SU-DHL-6 (cell line): Measurements from ENCODE around the gene COG7.

Experiments used
- H2AFZ ChIP-seq: fragments of 200-600 bp; sonication (generic); 2 replicates; pipeline ENCODE4 v1.6.1; 2014; ENCODE audit warnings: low read depth, mild to moderate bottlenecking, moderate library complexity, mixed read lengths, antibody characterized with exemption, low read length; ENCODE audit not compliant: severe bottlenecking
- H3F3A ChIP-seq: fragments of 200-600 bp; shearing (Covaris generic); 2 replicates; pipeline ENCODE4 v1.6.0; 2016; ENCODE audit warnings: antibody characterized with exemption, mild to moderate bottlenecking; ENCODE audit not compliant: insufficient read depth
- H3K27ac ChIP-seq: fragments of 200-600 bp; sonication (generic); 2 replicates; pipeline ENCODE4 v1.5.1; 2016; ENCODE audit warnings: low read depth, mild to moderate bottlenecking, low read length, moderate library complexity, mixed read lengths
- H3K27me3 ChIP-seq: fragments of 200-600 bp; sonication (generic), shearing (Covaris generic); 2 replicates; pipeline ENCODE4 v1.6.0; 2014; ENCODE audit warnings: mild to moderate bottlenecking, low read length
- H3K36me3 ChIP-seq: fragments of 200-600 bp; sonication (generic); 2 replicates; pipeline ENCODE4 v1.6.1; 2014; ENCODE audit warnings: mild to moderate bottlenecking, low read length, mixed read lengths
- H3K4me2 ChIP-seq: fragments of 300-600, 200-600 bp; shearing (Covaris generic), sonication (generic); 2 replicates; pipeline ENCODE4 v1.6.0; 2014; ENCODE audit warnings: low read length, low read depth, mild to moderate bottlenecking; ENCODE audit not compliant: poor library complexity, severe bottlenecking
- H3K4me3 ChIP-seq: fragments of 200-600 bp; sonication (generic); 2 replicates; pipeline ENCODE4 v1.5.1; 2014; ENCODE audit warnings: antibody characterized with exemption, low read length, mild to moderate bottlenecking, mixed read lengths; ENCODE audit not compliant: insufficient read depth, poor library complexity, severe bottlenecking
- H3K79me2 ChIP-seq: fragments of 200-600 bp; sonication (generic); 2 replicates; pipeline ENCODE4 v1.6.1; 2014; ENCODE audit warnings: mild to moderate bottlenecking, low read length, moderate library complexity; ENCODE audit not compliant: insufficient read depth
- H3K9ac ChIP-seq: fragments of 200-600 bp; sonication (generic); 2 replicates; pipeline ENCODE4 v1.7.0; 2014; ENCODE audit warnings: mild to moderate bottlenecking, low read length
- H3K9me2 ChIP-seq: fragments of 200-600 bp; sonication (generic); replicated peaks from 2 replicates; pipeline ENCODE4 v1.6.1; 2014; ENCODE audit warnings: low read length; ENCODE audit not compliant: insufficient read depth
- H3K9me3 ChIP-seq: fragments of 200-600 bp; sonication (generic); 2 replicates; pipeline ENCODE4 v1.6.1; 2014; ENCODE audit warnings: low read length, mixed read lengths; ENCODE audit not compliant: insufficient read depth
- H4K20me1 ChIP-seq: fragments of 200-600 bp; sonication (generic); 2 replicates; pipeline ENCODE4 v1.6.1; 2014; ENCODE audit warnings: low read depth, mild to moderate bottlenecking, antibody characterized with exemption, low read length, moderate library complexity, mixed read lengths
- EZH2phosphoT487 ChIP-seq: fragments of 200-600 bp; sonication (generic), shearing (Covaris generic); conservative IDR thresholded peaks from 2 replicates; pipeline ENCODE4 v1.6.1; 2018; ENCODE audit warnings: mild to moderate bottlenecking, antibody characterized with exemption, low read length, moderate library complexity, mixed read lengths
- TF ChIP-seq, protein P1 (sequence below): fragments of 200-600 bp; sonication (generic); IDR thresholded peaks from one replicate; pipeline ENCODE4 v1.5.1; 2017; ENCODE audit warnings: antibody characterized with exemption, mild to moderate bottlenecking, low read length, moderate library complexity; ENCODE audit not compliant: insufficient read depth, poor library complexity, severe bottlenecking

Gene COG7

GRCh38 chr16:23389201-23389600 lies 63.8 kb downstream of the COG7 start:
- H3K9me3 ChIP-seq, result no peaks in the 10 kb centered on the region
- H4K20me1 ChIP-seq, result no peaks in the 10 kb centered on the region
- H3K4me2 ChIP-seq, result no peak overlapping the region
- no peaks in the 10 kb centered on the region for H3K9me2 ChIP-seq
- no peak for TF ChIP-seq EZH2phosphoT487
- TF ChIP-seq, protein P1, sequence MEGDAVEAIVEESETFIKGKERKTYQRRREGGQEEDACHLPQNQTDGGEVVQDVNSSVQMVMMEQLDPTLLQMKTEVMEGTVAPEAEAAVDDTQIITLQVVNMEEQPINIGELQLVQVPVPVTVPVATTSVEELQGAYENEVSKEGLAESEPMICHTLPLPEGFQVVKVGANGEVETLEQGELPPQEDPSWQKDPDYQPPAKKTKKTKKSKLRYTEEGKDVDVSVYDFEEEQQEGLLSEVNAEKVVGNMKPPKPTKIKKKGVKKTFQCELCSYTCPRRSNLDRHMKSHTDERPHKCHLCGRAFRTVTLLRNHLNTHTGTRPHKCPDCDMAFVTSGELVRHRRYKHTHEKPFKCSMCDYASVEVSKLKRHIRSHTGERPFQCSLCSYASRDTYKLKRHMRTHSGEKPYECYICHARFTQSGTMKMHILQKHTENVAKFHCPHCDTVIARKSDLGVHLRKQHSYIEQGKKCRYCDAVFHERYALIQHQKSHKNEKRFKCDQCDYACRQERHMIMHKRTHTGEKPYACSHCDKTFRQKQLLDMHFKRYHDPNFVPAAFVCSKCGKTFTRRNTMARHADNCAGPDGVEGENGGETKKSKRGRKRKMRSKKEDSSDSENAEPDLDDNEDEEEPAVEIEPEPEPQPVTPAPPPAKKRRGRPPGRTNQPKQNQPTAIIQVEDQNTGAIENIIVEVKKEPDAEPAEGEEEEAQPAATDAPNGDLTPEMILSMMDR, result no peak
- no peak overlapping the region for H3K9ac ChIP-seq
- H3K27me3 ChIP-seq, result no peaks in the 10 kb centered on the region
- no peaks in the 10 kb centered on the region for H3F3A ChIP-seq
- no peaks in the 10 kb centered on the region for H3K79me2 ChIP-seq
- H3K27ac ChIP-seq, result no peak overlapping the region
- no peak overlapping the region for H3K4me3 ChIP-seq
- no peaks in the 10 kb centered on the region for H3K36me3 ChIP-seq
- H2AFZ ChIP-seq, result no peak overlapping the region

DNA sequence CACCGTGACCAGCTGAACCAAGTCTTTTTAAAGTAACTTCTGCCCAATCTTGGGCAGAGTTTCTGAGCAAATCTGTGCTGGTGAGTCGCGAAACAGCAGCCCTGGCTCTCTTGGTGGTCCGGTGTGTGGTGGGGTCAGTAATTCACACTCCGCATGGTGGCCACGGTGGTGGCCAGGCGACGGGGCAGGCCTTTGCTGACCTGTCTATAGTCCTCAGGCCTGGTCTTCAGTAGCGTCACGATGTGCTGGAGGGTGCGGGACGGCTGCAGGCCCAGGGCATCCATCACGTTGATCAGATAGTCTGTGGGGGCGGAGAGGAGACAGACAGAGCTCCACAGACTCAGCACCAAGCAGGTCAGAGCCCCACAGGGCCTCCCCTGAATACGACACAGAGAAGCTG lies 64.2 kb downstream of the COG7 start:
- Histone ChIP-seq H3K79me2 (no peaks in the 10 kb centered on the region), H3K27ac (no peak overlapping the region)

GRCh38 chr16:23387666-23388065 lies 65.3 kb downstream of the COG7 start:
- Histone ChIP-seq H3F3A (no peaks in the 10 kb centered on the region), H3K36me3 (no peaks in the 10 kb centered on the region), H2AFZ (no peak overlapping the region), H3K9ac (no peak overlapping the region), H3K27ac (no peak overlapping the region), H3K27me3 (no peaks in the 10 kb centered on the region), H3K4me3 (no peak overlapping the region), H3K4me2 (no peak overlapping the region), H3K79me2 (no peaks in the 10 kb centered on the region), H3K9me3 (no peaks in the 10 kb centered on the region), H3K9me2 (no peaks in the 10 kb centered on the region), H4K20me1 (no peaks in the 10 kb centered on the region)
- TF ChIP-seq, protein P1, result no peak
- no peak for TF ChIP-seq EZH2phosphoT487

More for the DNA sequence above, 64.2 kb downstream of the COG7 start:
- Histone ChIP-seq H3K36me3 (no peaks in the 10 kb centered on the region), H3K9ac (no peak overlapping the region), H2AFZ (no peak overlapping the region), H4K20me1 (no peaks in the 10 kb centered on the region), H3K4me2 (no peak overlapping the region), H3K9me2 (no peaks in the 10 kb centered on the region), H3K9me3 (no peaks in the 10 kb centered on the region), H3F3A (no peaks in the 10 kb centered on the region), H3K4me3 (no peak overlapping the region), H3K27me3 (no peaks in the 10 kb centered on the region)
- TF ChIP-seq EZH2phosphoT487, result no peak
- TF ChIP-seq, protein P1, result no peak
